Liver (tissue), 3 donors: Measurements from ENCODE around the gene HOMER3.
"Not testable (repeated sequence)": the region's sequence is repeated elsewhere in the genome, so short reads cannot be mapped to it uniquely, and the experiment has no call there.

Experiments used
- CTCF ChIP-seq: fragments of 150-350 bp; IDR thresholded peaks from 2 replicates; pipeline ENCODE4 v1.5.1; 2017; ENCODE audit warnings: improper control_type of control experiment, low read depth, low read length; ENCODE audit not compliant: missing input control
- GABPA ChIP-seq, 2 donors: IDR thresholded peaks in 1 of 2; conservative IDR thresholded peaks in 1 of 2; 2 replicates each; pipeline ENCODE4 v1.6.1; 2016; ENCODE audit warnings: antibody characterized with exemption in 2 of 2, mild to moderate bottlenecking in 1 of 2, moderate library complexity in 1 of 2
- REST ChIP-seq: IDR thresholded peaks from 2 replicates; pipeline ENCODE4 v1.6.1; 2016; ENCODE audit warnings: antibody characterized with exemption, mild to moderate bottlenecking
- SP1 ChIP-seq: IDR thresholded peaks from 2 replicates; pipeline ENCODE4 v1.6.1; 2018; ENCODE audit warnings: antibody characterized with exemption, mild to moderate bottlenecking
- YY1 ChIP-seq: IDR thresholded peaks from 2 replicates; pipeline ENCODE4 v1.6.1; 2016; ENCODE audit warnings: antibody characterized with exemption, mild to moderate bottlenecking
- donor health status: healthy.
- donor health status: healthy.

- not testable (repeated sequence) for TF ChIP-seq SP1; CTCF; YY1; GABPA (IDR thresholded peaks at IDR 0.05 in 1 of 2, conservative IDR thresholded peaks at IDR 0.05 in 1 of 2); REST
Observed at GRCh38 chr19:18902519-18902918, 38.5 kb downstream of the HOMER3 start.
